ENCODE measurements around the gene DCDC2C. TPM values are rescaled to one million over a fixed set of nuclear protein-coding genes. Genes with fewer than 3 reads are reported as not detected.

Gene DCDC2C
- total and polyA plus RNA-seq, 9 of the 15 experiments (the other 6 are each of a cell fraction or from before 2014, with no cell fraction given), result not detected

- CTCF ChIA-PET (ENCODE audit: low intra/inter-chr PET ratio), result no interaction called here
- TF ChIP-seq WHSC1 (IDR thresholded peaks at IDR 0.05; ENCODE audit: low read length) (no peak), RFX5 (IDR thresholded peaks at IDR 0.05; ENCODE audit: low read depth, low read length) (no peak), ZNF444 (CRISPR knock-in tag; IDR thresholded peaks at IDR 0.05) (no peak), CEBPZ (IDR thresholded peaks at IDR 0.05; ENCODE audit: borderline replicate concordance, low read depth, low read length) (no peak), ZNF707 (CRISPR knock-in tag; conservative IDR thresholded peaks at IDR 0.05) (no peak), CBX1 (IDR thresholded peaks at IDR 0.05; ENCODE audit: low read depth) (no peak), ZNF592 (IDR thresholded peaks at IDR 0.05) (no peak), POLR2H (tag; IDR thresholded peaks at IDR 0.05; ENCODE audit: low read depth) (no peak)
- no TSS peak for BruUV-seq (replicated peaks)
Observed at GRCh38 chr2:3751251-3751650, 47.9 kb downstream of the DCDC2C start.

More at GRCh38 chr2:3751251-3751650, 47.9 kb downstream of the DCDC2C start:
- no peak for ATAC-seq
- POLR2A ChIA-PET, result no interaction called here
- Histone ChIP-seq H3K27me3 (ENCODE audit: control insufficient read depth in 2 of 2, insufficient read depth in 2 of 2, low read length in 2 of 2) (peaks cover 22 to 38% of the 10 kb centered on the region in 2 experiments), H3K27ac (ENCODE audit: extremely low read depth, low read depth, low read length) (no peak overlapping the region), H3K9me3 (replicated peaks; ENCODE audit: control insufficient read depth, insufficient read depth, low read depth, low read length) (peaks cover 9% of the 10 kb centered on the region), H4K20me1 (replicated peaks; ENCODE audit: control insufficient read depth, insufficient read depth, low read length) (no peaks in the 10 kb centered on the region), H3K79me2 (ENCODE audit: control insufficient read depth, insufficient read depth, low read length) (no peaks in the 10 kb centered on the region), H2AFZ (ENCODE audit: low read depth, low read length) (no peak overlapping the region), H3K9ac (ENCODE audit: insufficient read depth in 1 of 2, low read depth in 2 of 2, low read length in 2 of 2) (no peak overlapping the region), H3K4me2 (ENCODE audit: insufficient read depth, low read length) (no peak overlapping the region), H3K4me1 (replicated peaks in 1 of 2; ENCODE audit: control insufficient read depth in 2 of 2, insufficient read depth in 2 of 2, low read length in 2 of 2) (no peaks in the 10 kb centered on the region), H3K9me1 (ENCODE audit: control insufficient read depth, insufficient read depth, low read length) (no peaks in the 10 kb centered on the region), H3K4me3 (no peak overlapping the region), H3K36me3 (ENCODE audit: control insufficient read depth, insufficient read depth, low read length) (no peaks in the 10 kb centered on the region)
- intact Hi-C loops (cut with micrococcal nuclease), result no loop called here
- no peak for DNase-seq (ENCODE audit: extremely low read depth in 1 of 4, low spot score in 3 of 4)
- no peak for FAIRE-seq
- WGBS (ENCODE audit: insufficient coverage, low coverage, missing lambda C conversion rate), result 0% methylated on average over 6 of the region's 7 CpGs
- in situ Hi-C loops (cut with MboI), result no loop called here
